ENCODE data around the gene XRCC1.
A peak's percentile ranks its signal among the peaks of the same experiment; 100 is the strongest.
"Not testable (repeated sequence)": the region's sequence is repeated elsewhere in the genome, so short reads cannot be mapped to it uniquely, and the experiment has no call there.

XRCC1 gene

GRCh38 chr19:43575955-43576878 is 890 bp upstream of the XRCC1 start:
- no peak for DNase-seq (ENCODE audit: low read depth)

- no peak for DNase-seq (ENCODE audit: low read depth)
Measured at GRCh38 chr19:43574424-43575155, 737 bp downstream of the XRCC1 start.

GRCh38 chr19:43572171-43572588 is 3.1 kb downstream of the XRCC1 start:
- DNase-seq (ENCODE audit: low read depth): no peak

- no peak for DNase-seq (ENCODE audit: low read depth)
Measured at GRCh38 chr19:43570174-43570791, 5.0 kb downstream of the XRCC1 start.

GRCh38 chr19:43569657-43570056 is 5.7 kb downstream of the XRCC1 start:
- no peak for DNase-seq (ENCODE audit: low read depth)

GRCh38 chr19:43564800-43565199 is 10.5 kb downstream of the XRCC1 start:
- DNase-seq (ENCODE audit: low read depth): no peak

- no peak for DNase-seq (ENCODE audit: low read depth)
Measured at GRCh38 chr19:43563816-43564457, 11.4 kb downstream of the XRCC1 start.

GRCh38 chr19:43562698-43563241 is 12.6 kb downstream of the XRCC1 start:
- DNase-seq (ENCODE audit: low read depth): peak; percentile 41

- no peak for DNase-seq (ENCODE audit: low read depth)
Measured at GRCh38 chr19:43562226-43562697, 13.1 kb downstream of the XRCC1 start.

- DNase-seq (ENCODE audit: low read depth): no peak
Measured at GRCh38 chr19:43561139-43561970, 14.0 kb downstream of the XRCC1 start.

- DNase-seq (ENCODE audit: low read depth): no peak
Measured at GRCh38 chr19:43560687-43561086, 14.6 kb downstream of the XRCC1 start.

GRCh38 chr19:43555185-43555770 is 20.0 kb downstream of the XRCC1 start:
- peak; percentile 50 for DNase-seq (ENCODE audit: low read depth)

- DNase-seq (ENCODE audit: low read depth): no peak
Measured at GRCh38 chr19:43554317-43554895, 20.9 kb downstream of the XRCC1 start.

- no peak for DNase-seq (ENCODE audit: low read depth)
Measured at GRCh38 chr19:43553656-43554055, 21.7 kb downstream of the XRCC1 start.

- DNase-seq (ENCODE audit: low read depth): no peak
Measured at GRCh38 chr19:43552616-43553015, 22.7 kb downstream of the XRCC1 start.

GRCh38 chr19:43552198-43552450 is 23.2 kb downstream of the XRCC1 start:
- no peak for DNase-seq (ENCODE audit: low read depth)

- DNase-seq (ENCODE audit: low read depth): no peak
Measured at GRCh38 chr19:43551399-43552197, 23.7 kb downstream of the XRCC1 start.

GRCh38 chr19:43548706-43549105 is 26.6 kb downstream of the XRCC1 start:
- no peak for DNase-seq (ENCODE audit: low read depth)

- DNase-seq (ENCODE audit: low read depth): not testable (repeated sequence)
Measured at GRCh38 chr19:43547926-43548325, 27.4 kb downstream of the XRCC1 start.

GRCh38 chr19:43546581-43546980 is 28.7 kb downstream of the XRCC1 start:
- DNase-seq (ENCODE audit: low read depth): no peak
